K562 (cell line): ENCODE results near the gene CRTC3.

Experiments
- ELF1 ChIP-seq: fragments of 200-800 bp; sonication (Bioruptor generic); IDR thresholded peaks from 2 replicates; pipeline ENCODE4 v1.6.1; 2016; ENCODE audit warnings: missing genetic modification characterization, missing compliant biosample characterization
- EZH2 ChIP-seq: IDR thresholded peaks from 2 replicates; pipeline ENCODE4 v1.6.1; 2012; ENCODE audit warnings: low read depth, mild to moderate bottlenecking, inconsistent platforms, low read length, borderline replicate concordance
- FOSL1 ChIP-seq: fragments of 200-800 bp; sonication (Bioruptor generic); conservative IDR thresholded peaks from 2 replicates; pipeline ENCODE4 v1.6.1; 2016; ENCODE audit warnings: missing genetic modification characterization, missing compliant biosample characterization
- MAFF ChIP-seq: IDR thresholded peaks from 2 replicates; pipeline ENCODE4 v1.6.1; 2012; ENCODE audit warnings: low read length, improper control_type of control experiment
- MYC ChIP-seq, 2 experiments: fragments of 250-450 bp in 1 of 2; sonication (Bioruptor Pico) in 1 of 2; IDR thresholded peaks; 2 replicates each; pipeline versions ENCODE4 v1.5.1 to v1.6.1; 2012 to 2021; ENCODE audit warnings: low read depth in 2 of 2, borderline replicate concordance in 1 of 2, improper control_type of control experiment in 1 of 2, low read length in 1 of 2, mild to moderate bottlenecking in 1 of 2, moderate library complexity in 1 of 2
- RBM17 ChIP-seq: fragments of 200-400 bp; formaldehyde crosslinking; IDR thresholded peaks from 2 replicates; pipeline ENCODE4 v1.6.1; 2017; ENCODE audit warnings: low read depth, mild to moderate bottlenecking, low read length, borderline replicate concordance
- ZC3H11A ChIP-seq: IDR thresholded peaks from 2 replicates; pipeline ENCODE4 v1.6.1; 2012; ENCODE audit warnings: low read depth, low read length, improper control_type of control experiment
- ZFP36 ChIP-seq: fragments of 150-350 bp; IDR thresholded peaks from 2 replicates; pipeline ENCODE4 v1.6.1; 2018; ENCODE audit warnings: low read length, low read depth; ENCODE audit not compliant: partially characterized antibody
- ZNF24 ChIP-seq: fragments of 450-650 bp; IDR thresholded peaks from 2 replicates; pipeline ENCODE4 v1.6.1; 2016
- ZNF444 ChIP-seq: fragments of 250-450 bp; sonication (Bioruptor Pico); IDR thresholded peaks from 2 replicates; pipeline ENCODE4 v1.4.0; 2020; ENCODE audit warnings: mild to moderate bottlenecking, moderate library complexity
- TF ChIP-seq, protein P1 (sequence below), 3 experiments: IDR thresholded peaks in 2 of 3; conservative IDR thresholded peaks in 1 of 3; 2 replicates each; pipeline ENCODE4 v1.5.1; 2011 to 2012; ENCODE audit warnings: low read length in 3 of 3, mild to moderate bottlenecking in 3 of 3, control low read depth in 2 of 3, improper control_type of control experiment in 1 of 3, inconsistent platforms in 1 of 3, low read depth in 1 of 3, mixed read lengths in 1 of 3, moderate library complexity in 1 of 3; ENCODE audit not compliant: insufficient read depth in 2 of 3
- TF ChIP-seq, protein P2 (sequence below): sonication (generic); IDR thresholded peaks from 2 replicates; pipeline ENCODE4 v1.6.1; 2016
- TF ChIP-seq, protein P3 (sequence below): fragments of 450-650 bp; conservative IDR thresholded peaks from 2 replicates; pipeline ENCODE4 v1.6.1; 2016; ENCODE audit warnings: missing genetic modification characterization, low read depth, mild to moderate bottlenecking, missing compliant biosample characterization, moderate library complexity
- TF ChIP-seq, protein P4 (sequence below): sonication (generic); formaldehyde crosslinking; IDR thresholded peaks from 2 replicates; pipeline ENCODE4 v1.8.0; 2023; ENCODE audit warnings: mild to moderate bottlenecking, missing genetic modification reagents

DNA sequence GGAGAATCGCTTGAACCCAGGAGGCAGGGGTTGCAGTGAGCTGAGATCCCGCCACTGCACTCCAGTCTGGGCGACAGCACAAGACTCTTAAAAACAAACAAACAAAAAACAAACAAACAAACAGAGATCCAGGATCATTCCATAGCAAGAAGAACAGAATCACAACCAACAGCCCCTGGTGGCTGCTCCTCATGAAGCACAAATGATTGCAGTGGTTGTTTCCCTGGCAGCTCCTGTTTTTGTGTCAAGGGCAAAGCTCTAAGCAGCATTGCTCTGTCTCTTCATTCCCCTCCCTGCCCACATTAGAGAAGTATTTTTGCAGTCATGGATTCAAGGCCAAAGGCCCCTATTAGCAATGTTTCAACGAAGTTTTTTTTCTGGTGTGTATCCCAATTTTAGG lies 161.6 kb downstream of the CRTC3 start:
- TF ChIP-seq, protein P1, sequence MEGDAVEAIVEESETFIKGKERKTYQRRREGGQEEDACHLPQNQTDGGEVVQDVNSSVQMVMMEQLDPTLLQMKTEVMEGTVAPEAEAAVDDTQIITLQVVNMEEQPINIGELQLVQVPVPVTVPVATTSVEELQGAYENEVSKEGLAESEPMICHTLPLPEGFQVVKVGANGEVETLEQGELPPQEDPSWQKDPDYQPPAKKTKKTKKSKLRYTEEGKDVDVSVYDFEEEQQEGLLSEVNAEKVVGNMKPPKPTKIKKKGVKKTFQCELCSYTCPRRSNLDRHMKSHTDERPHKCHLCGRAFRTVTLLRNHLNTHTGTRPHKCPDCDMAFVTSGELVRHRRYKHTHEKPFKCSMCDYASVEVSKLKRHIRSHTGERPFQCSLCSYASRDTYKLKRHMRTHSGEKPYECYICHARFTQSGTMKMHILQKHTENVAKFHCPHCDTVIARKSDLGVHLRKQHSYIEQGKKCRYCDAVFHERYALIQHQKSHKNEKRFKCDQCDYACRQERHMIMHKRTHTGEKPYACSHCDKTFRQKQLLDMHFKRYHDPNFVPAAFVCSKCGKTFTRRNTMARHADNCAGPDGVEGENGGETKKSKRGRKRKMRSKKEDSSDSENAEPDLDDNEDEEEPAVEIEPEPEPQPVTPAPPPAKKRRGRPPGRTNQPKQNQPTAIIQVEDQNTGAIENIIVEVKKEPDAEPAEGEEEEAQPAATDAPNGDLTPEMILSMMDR (IDR thresholded peaks at IDR 0.05 in 2 of 3, conservative IDR thresholded peaks at IDR 0.05 in 1 of 3; ENCODE audit: insufficient read depth in 2 of 3, low read depth in 1 of 3, low read length in 3 of 3), result no peak
- TF ChIP-seq RBM17 (no peak), ELF1 (tag) (no peak), FOSL1 (tag) (no peak), MYC (IDR thresholded peaks at IDR 0.05; ENCODE audit: low read depth, low read length) (no peak), MYC (CRISPR knock-in tag; IDR thresholded peaks at IDR 0.05; ENCODE audit: borderline replicate concordance, low read depth) (no peak), MAFF (no peak), ZNF444 (CRISPR knock-in tag) (no peak), ZC3H11A (no peak), EZH2 (no peak), ZNF24 (no peak), ZFP36 (no peak)
- TF ChIP-seq, protein P2, sequence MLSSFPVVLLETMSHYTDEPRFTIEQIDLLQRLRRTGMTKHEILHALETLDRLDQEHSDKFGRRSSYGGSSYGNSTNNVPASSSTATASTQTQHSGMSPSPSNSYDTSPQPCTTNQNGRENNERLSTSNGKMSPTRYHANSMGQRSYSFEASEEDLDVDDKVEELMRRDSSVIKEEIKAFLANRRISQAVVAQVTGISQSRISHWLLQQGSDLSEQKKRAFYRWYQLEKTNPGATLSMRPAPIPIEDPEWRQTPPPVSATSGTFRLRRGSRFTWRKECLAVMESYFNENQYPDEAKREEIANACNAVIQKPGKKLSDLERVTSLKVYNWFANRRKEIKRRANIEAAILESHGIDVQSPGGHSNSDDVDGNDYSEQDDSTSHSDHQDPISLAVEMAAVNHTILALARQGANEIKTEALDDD, result no peak
- TF ChIP-seq, protein P3, sequence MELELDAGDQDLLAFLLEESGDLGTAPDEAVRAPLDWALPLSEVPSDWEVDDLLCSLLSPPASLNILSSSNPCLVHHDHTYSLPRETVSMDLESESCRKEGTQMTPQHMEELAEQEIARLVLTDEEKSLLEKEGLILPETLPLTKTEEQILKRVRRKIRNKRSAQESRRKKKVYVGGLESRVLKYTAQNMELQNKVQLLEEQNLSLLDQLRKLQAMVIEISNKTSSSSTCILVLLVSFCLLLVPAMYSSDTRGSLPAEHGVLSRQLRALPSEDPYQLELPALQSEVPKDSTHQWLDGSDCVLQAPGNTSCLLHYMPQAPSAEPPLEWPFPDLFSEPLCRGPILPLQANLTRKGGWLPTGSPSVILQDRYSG, result no peak
- TF ChIP-seq, protein P4, sequence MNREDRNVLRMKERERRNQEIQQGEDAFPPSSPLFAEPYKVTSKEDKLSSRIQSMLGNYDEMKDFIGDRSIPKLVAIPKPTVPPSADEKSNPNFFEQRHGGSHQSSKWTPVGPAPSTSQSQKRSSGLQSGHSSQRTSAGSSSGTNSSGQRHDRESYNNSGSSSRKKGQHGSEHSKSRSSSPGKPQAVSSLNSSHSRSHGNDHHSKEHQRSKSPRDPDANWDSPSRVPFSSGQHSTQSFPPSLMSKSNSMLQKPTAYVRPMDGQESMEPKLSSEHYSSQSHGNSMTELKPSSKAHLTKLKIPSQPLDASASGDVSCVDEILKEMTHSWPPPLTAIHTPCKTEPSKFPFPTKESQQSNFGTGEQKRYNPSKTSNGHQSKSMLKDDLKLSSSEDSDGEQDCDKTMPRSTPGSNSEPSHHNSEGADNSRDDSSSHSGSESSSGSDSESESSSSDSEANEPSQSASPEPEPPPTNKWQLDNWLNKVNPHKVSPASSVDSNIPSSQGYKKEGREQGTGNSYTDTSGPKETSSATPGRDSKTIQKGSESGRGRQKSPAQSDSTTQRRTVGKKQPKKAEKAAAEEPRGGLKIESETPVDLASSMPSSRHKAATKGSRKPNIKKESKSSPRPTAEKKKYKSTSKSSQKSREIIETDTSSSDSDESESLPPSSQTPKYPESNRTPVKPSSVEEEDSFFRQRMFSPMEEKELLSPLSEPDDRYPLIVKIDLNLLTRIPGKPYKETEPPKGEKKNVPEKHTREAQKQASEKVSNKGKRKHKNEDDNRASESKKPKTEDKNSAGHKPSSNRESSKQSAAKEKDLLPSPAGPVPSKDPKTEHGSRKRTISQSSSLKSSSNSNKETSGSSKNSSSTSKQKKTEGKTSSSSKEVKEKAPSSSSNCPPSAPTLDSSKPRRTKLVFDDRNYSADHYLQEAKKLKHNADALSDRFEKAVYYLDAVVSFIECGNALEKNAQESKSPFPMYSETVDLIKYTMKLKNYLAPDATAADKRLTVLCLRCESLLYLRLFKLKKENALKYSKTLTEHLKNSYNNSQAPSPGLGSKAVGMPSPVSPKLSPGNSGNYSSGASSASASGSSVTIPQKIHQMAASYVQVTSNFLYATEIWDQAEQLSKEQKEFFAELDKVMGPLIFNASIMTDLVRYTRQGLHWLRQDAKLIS (CRISPR knock-in tag), result no peak
